ENCODE results near the gene ZFP36L1.
"Not testable (repeated sequence)": the region's sequence is repeated elsewhere in the genome, so short reads cannot be mapped to it uniquely, and the experiment has no call there.

ZFP36L1 gene

GRCh38 chr14:68784226-68784910 lies 8.5 kb downstream of the ZFP36L1 start:
- DNase-seq (ENCODE audit: low spot score) = no peak

- no peak for DNase-seq (ENCODE audit: low spot score)
These were observed 9.2 kb downstream of the ZFP36L1 start for GRCh38 chr14:68783408-68784225.

GRCh38 chr14:68782091-68782981 lies 10.5 kb downstream of the ZFP36L1 start:
- no peak for DNase-seq (ENCODE audit: low spot score)

- no peak for DNase-seq (ENCODE audit: low spot score)
These were observed 11.5 kb downstream of the ZFP36L1 start for GRCh38 chr14:68781161-68782021.

DNA sequence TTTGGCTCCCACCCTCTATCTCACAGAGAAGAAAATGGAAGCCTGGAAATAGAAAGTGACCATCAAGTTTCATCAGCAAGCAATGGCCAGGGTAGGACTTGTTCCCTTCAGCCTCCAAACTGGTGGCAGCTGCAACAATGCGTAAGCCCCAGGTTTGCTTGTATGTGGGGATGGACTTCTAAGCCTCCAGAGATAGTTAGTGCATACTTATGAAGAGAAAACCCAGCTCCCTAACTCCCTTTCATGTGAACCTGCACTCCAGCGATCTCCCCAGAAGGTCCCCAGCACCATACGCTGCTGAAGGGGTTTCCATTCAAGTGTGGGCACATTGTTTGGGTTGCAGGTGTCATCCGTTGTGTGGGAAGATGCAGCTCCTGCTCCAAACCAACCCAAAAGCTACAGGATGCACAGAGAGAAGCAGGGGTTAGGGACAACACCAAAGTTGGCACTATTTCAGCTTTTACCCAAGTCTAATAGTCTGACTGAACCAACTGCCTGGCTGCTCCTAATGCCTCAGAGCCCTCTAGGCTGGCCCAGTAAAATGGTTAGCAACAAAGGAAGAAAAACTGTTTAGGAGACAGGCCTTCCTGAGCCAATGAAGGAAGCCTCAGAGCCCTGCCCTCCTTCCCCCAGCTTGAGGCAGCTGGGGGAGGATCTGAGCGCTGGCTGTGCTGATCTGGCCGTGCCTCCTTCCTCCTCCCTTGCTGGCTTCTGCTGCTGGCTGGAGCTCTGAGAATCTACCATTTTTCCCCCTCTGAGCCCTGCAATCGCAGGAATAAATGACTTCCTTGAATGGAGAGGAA lies 12.3 kb downstream of the ZFP36L1 start:
- peak; percentile 66 for DNase-seq (ENCODE audit: low spot score)

GRCh38 chr14:68779761-68780323 lies 13.0 kb downstream of the ZFP36L1 start:
- DNase-seq (ENCODE audit: low spot score) = peak; percentile 84

DNA sequence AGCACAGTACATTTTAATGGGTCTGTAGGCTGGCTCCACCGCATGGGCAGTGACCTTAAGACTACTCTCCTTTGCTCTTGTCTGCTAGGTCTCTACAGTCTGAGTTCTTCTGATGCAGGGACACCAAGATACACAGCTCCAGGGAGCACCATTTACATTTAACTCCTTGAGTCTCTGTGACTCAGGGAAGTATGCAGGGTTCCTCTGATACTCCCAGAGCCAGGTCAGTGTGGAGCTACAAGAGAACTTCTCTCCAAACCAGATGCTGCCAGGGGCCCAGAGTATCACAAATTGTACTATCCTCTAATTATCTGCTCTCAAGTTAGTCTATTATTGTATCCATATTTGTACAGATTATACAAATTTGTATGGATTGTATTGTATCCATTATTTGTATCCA lies 15.2 kb downstream of the ZFP36L1 start:
- DNase-seq (ENCODE audit: low spot score) = no peak

DNA sequence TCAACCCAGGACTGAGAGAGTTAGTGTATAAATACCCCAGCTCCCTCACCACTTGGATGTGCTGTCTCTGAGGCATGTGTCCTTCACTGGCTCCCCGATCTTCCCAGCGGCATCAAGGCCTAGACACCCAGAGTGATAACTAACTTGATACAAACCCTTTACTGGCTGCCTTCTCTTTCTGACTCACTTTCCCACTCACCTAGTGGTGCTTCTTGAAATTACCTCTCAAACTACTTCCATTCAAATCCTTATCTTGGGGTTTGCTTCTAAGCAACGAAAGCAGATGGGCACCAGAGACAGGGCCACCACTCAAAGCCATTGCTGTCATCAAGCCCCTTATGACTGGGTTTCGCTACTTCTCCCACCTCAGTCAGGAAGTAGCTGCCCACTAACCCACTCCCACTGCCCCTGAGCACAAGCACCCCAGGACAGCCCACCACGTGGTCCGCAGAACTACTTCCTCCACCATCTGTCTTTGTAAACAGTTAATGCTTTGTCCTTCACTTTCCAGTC lies 17.2 kb downstream of the ZFP36L1 start:
- no peak for DNase-seq (ENCODE audit: low spot score)

GRCh38 chr14:68774771-68775613 lies 17.9 kb downstream of the ZFP36L1 start:
- peak; percentile 70 for DNase-seq (ENCODE audit: low spot score)

DNA sequence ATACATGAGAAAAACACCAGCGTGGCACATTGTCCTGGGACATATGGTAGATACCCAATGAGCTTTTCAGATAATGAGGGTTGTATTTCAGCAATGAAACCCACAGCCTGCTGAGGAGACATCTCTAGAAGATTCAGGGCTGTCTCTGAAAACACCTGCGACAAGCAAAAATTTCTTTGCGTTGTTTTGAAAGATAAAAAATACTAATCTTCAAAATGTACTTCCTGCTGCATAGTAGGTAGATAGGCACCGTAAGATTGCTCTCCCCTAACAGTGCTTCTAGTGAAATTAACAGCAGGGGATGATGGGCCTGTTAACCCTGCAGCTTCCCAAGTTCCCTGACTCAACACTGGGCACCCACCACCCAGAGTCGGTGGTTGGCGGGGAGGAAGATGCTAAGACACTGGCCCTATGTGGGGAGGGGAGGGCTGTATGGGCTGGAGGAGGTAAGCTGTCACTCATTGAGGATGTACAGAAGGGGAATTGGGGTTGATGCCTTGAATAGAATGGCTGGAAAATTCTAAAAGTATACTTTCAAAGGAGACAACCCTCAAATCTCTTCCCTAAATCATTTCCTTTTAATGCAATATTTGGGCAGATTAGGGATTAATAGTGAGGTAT lies 20.0 kb downstream of the ZFP36L1 start:
- DNase-seq (ENCODE audit: low spot score) = no peak

GRCh38 chr14:68771631-68772030 lies 21.2 kb downstream of the ZFP36L1 start:
- no peak for DNase-seq (ENCODE audit: low spot score)

DNA sequence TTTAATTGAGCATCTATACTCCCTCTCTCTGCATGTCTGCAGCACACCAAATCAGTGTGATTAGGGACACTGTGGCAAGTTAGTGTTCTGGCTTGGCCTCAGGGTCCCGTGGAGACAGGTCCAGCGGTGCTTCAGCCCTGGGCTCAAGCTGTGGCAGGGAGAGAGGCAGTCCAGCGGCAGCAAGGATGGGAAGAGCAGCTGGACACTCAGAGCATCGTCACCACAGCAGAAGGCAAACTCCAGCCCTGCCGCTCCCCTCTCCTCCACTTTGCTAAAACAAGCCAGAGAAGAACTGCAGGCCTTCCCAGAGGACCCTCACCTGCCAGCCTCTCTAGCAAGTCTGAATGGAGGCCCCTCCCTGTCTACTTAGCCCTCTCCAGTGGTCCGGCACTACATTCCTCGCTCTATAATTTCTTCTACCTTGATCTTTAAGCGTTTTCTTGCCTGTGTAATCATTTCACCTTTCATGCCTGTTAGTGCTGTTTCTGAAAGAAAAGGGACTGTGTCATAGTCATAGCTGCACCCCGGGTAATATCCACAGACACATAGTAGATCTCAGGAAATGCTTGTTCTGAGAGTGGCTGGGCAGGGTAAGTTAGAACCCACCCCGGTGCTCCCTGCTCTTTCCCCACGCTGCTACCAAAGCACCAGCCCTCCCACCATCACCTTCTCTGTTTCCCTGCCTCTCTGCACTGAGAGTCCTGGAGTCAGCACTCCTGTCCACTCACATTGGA lies 22.1 kb downstream of the ZFP36L1 start:
- DNase-seq (ENCODE audit: low spot score) = no peak

DNA sequence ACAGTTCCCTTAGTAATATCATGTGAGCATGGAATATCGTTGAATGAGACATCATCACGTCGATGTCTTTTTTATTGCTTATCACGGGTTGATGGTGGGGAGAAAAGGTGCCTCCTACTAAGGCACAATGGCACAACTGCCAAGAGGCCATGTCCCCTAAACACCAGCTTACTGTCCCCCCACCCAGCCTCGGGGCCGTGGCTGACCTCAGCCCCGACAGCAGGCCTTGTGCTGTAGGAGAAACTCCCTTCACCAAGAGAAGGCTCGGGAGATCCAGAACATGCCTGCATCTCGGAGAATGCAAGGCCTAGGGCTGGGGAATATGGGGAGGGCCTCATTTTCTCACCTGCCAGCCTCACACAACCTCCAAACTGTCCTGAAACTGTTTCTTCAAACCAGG lies 22.8 kb downstream of the ZFP36L1 start:
- no peak for DNase-seq (ENCODE audit: low spot score)

DNA sequence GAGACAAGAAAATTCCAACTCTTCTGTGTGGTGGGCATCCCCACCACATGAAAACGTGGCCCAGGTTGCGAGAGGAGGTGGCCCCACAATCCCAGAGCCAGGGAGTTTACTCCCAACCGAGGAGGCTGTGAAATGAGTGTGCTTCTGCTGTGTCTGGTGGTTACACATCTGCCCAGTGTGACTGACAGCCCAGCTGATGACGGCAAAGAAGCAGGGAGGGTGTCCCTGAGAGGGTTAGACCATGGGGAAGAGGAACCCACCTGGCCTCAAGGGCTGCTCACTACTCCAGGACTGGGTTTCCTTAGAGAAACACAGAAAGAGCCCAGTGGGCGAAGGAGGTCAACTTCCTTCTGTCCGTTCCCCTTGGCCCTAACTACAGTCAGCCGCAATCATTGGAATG lies 24.6 kb downstream of the ZFP36L1 start:
- DNase-seq (ENCODE audit: low spot score) = no peak

- DNase-seq (ENCODE audit: low spot score) = no peak
These were observed 25.6 kb downstream of the ZFP36L1 start for GRCh38 chr14:68767248-68767645.

DNA sequence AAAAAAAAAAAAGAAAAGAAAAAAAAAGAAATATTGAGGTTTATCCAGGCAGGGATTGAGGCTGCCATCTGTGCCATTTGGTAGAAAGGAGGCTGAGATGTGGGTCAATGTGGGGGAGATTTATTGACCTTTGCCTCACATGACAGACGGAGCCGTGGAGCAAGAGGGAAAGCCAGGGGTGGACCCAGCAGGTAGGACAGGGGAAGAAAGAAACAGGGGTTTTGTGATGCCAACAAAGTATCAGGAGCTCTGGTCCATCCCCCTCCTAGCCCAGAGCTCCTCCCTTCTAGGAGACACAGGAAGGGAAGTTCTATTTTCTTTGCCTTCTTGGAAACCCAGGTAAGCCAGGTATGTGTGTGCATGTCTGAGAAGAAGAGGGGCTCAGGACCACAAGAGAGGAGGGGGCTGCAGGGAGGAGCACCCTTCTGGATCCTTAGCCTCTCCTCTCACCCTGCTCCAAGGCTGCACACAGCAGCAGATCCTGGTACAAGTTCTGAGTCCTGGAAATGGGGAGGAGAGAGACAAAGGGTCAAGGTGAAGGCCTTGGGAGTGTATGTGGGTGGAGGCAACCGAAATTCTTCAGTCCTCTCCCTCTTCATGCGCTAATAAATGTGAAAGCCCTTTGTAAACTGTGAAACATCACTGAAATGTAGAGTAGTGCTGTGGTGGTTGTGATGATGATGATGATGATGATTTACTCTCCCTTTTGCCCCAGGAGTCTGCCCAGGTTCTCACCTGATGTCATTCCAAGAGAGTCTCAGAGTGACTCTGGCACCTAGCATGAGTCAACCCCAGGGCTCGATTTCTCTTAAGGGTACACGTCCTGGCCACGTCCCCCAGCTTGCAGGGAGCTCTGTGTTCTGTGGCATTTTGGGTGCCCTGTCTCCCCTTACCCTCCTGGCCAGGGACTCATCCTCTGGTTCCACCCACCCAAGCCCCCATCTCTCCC lies 26.3 kb downstream of the ZFP36L1 start:
- DNase-seq (ENCODE audit: low spot score) = no peak

- not testable (repeated sequence) for DNase-seq (ENCODE audit: low spot score)
These were observed 29.0 kb downstream of the ZFP36L1 start for GRCh38 chr14:68763843-68764242.
